PC-3 (cell line): Measurements from ENCODE around the gene MARK4. TPM values are rescaled to one million over a fixed set of nuclear protein-coding genes. Genes with fewer than 3 reads are reported as not detected.

ENCODE experiments used
- ATAC-seq: fragments of 200-7000 bp; cut with Tn5 transposase; 2 replicates; pipeline ENCODE4 v1.9.1; 2020; ENCODE audit warnings: mild to moderate bottlenecking, moderate library complexity
- BruUV-seq: library from RNA; stranded (reverse); fragments of 400-500 nt; replicated peaks from 2 replicates; lab custom pipeline; 2021; lab: Mats Ljungman, UMichigan
- CTCF ChIA-PET: fragments of 300-600 bp; sonication (Branson Sonifier 250); formaldehyde crosslinking; loops from one replicate; lab custom pipeline; 2022; ENCODE audit warnings: antibody characterized with exemption; lab: Charles Lee
- POLR2A ChIA-PET: fragments of 300-600 bp; sonication (Branson Sonifier 250); formaldehyde crosslinking; loops from one replicate; lab custom pipeline; 2022; ENCODE audit warnings: antibody characterized with exemption; ENCODE audit not compliant: unreplicated experiment; lab: Charles Lee
- DNase-seq: peaks from one replicate; pipeline ENCODE4 v3.0.0-alpha.2; 2015
- H2AFZ ChIP-seq: fragments of 300-600 bp; sonication (generic); 2 replicates; pipeline ENCODE4 v1.6.0; 2016; ENCODE audit warnings: antibody characterized with exemption, low read length
- H3F3A ChIP-seq: fragments of 300-600 bp; sonication (generic); one replicate; pipeline ENCODE4 v1.6.0; 2017; ENCODE audit warnings: antibody characterized with exemption, low read length, control low read depth, mild to moderate bottlenecking; ENCODE audit not compliant: unreplicated experiment
- H3K27ac ChIP-seq: fragments of 300-600 bp; sonication (generic); 2 replicates; pipeline ENCODE4 v1.5.1; 2016; ENCODE audit warnings: mild to moderate bottlenecking, low read length
- H3K27me3 ChIP-seq: fragments of 300-600 bp; sonication (generic); 2 replicates; pipeline ENCODE4 v1.6.1; 2016; ENCODE audit warnings: low read length, mixed read lengths
- H3K36me3 ChIP-seq: fragments of 300-600 bp; sonication (generic); 2 replicates; pipeline ENCODE4 v1.6.1; 2016; ENCODE audit warnings: low read depth, mixed run types, low read length, mixed read lengths
- H3K4me1 ChIP-seq: fragments of 300-600 bp; sonication (generic); 2 replicates; pipeline ENCODE4 v1.5.1; 2016; ENCODE audit warnings: low read length; ENCODE audit not compliant: insufficient read depth
- H3K4me2 ChIP-seq: fragments of 300-600 bp; sonication (generic); 2 replicates; pipeline ENCODE4 v1.6.0; 2016; ENCODE audit warnings: low read length
- H3K4me3 ChIP-seq: fragments of 300-600 bp; sonication (generic); 2 replicates; pipeline ENCODE4 v1.5.1; 2016; ENCODE audit warnings: mild to moderate bottlenecking, low read length, mixed read lengths
- H3K79me2 ChIP-seq: fragments of 300-600 bp; sonication (generic); 2 replicates; pipeline ENCODE4 v1.6.1; 2017; ENCODE audit warnings: low read length, mixed read lengths
- H3K9ac ChIP-seq: fragments of 300-600 bp; sonication (generic); 2 replicates; pipeline ENCODE4 v1.6.0; 2016; ENCODE audit warnings: mild to moderate bottlenecking, low read length
- H3K9me2 ChIP-seq: fragments of 300-600 bp; sonication (generic); replicated peaks from 2 replicates; pipeline ENCODE4 v1.6.1; 2016; ENCODE audit warnings: mixed run types, low read length, mixed read lengths
- H3K9me3 ChIP-seq: fragments of 300-600 bp; sonication (generic); 2 replicates; pipeline ENCODE4 v1.6.1; 2016; ENCODE audit warnings: low read length, mixed read lengths
- H4K20me1 ChIP-seq: fragments of 300-600 bp; sonication (generic); 2 replicates; pipeline ENCODE4 v1.6.1; 2016; ENCODE audit warnings: low read length, mixed read lengths
- EZH2 ChIP-seq: fragments of 300-600 bp; sonication (generic); IDR thresholded peaks from one replicate; pipeline ENCODE4 v1.6.1; 2017; ENCODE audit warnings: antibody characterized with exemption, mild to moderate bottlenecking, low read length; ENCODE audit not compliant: unreplicated experiment
- EZH2phosphoT487 ChIP-seq: fragments of 300-600 bp; sonication (generic); IDR thresholded peaks from 2 replicates; pipeline ENCODE4 v1.6.1; 2018; ENCODE audit warnings: mild to moderate bottlenecking, antibody characterized with exemption, low read length, borderline replicate concordance
- intact Hi-C: fragments of 100-400 bp; cut with micrococcal nuclease; formaldehyde crosslinking; loops from 2 replicates; pipeline ENCODE4 v1.9.0; 2023
- total RNA-seq: library from RNA; depleted of rRNA; stranded (reverse); fragments of >200 nt; gene quantifications from 2 replicates; pipeline ENCODE4 v1.2.3, GENCODE V29; 2014
- TF ChIP-seq, protein P1 (sequence below): fragments of 300-600 bp; sonication (generic); conservative IDR thresholded peaks from 2 replicates; pipeline ENCODE4 v1.5.1; 2017; ENCODE audit warnings: antibody characterized with exemption, low read depth, mild to moderate bottlenecking, low read length

MARK4 gene
- total RNA-seq, 1 experiment from 2014 or later, result 12.1 TPM

DNA sequence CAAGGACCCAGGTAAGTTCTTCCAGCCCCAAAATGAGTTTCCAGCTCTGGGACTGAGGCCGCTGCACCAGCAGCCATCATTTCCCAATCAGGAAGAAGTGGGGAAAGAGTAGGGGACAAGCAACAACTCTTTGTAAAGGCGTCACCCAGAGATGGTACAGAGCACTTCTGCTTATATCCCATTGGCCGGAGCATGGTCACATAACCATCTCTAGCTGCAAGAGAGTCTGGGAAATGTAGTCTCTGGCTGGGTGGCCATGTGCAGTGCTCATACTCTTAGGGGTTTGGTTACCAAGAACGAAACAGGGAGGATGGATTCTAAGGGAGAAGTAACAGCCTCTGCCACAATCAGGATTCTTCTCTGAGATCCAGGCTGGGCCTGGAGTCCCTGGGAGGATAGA is 45.3 kb downstream of the MARK4 start:
- no peak for DNase-seq
- TF ChIP-seq EZH2 (no peak), EZH2phosphoT487 (no peak)
- TF ChIP-seq, protein P1, sequence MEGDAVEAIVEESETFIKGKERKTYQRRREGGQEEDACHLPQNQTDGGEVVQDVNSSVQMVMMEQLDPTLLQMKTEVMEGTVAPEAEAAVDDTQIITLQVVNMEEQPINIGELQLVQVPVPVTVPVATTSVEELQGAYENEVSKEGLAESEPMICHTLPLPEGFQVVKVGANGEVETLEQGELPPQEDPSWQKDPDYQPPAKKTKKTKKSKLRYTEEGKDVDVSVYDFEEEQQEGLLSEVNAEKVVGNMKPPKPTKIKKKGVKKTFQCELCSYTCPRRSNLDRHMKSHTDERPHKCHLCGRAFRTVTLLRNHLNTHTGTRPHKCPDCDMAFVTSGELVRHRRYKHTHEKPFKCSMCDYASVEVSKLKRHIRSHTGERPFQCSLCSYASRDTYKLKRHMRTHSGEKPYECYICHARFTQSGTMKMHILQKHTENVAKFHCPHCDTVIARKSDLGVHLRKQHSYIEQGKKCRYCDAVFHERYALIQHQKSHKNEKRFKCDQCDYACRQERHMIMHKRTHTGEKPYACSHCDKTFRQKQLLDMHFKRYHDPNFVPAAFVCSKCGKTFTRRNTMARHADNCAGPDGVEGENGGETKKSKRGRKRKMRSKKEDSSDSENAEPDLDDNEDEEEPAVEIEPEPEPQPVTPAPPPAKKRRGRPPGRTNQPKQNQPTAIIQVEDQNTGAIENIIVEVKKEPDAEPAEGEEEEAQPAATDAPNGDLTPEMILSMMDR, result no peak
- no peak overlapping the region for H3K27ac ChIP-seq
- intact Hi-C loops, result no loop called here
- H3K9ac ChIP-seq, result no peak overlapping the region
- no peaks in the 10 kb centered on the region for H3K27me3 ChIP-seq
- no peaks in the 10 kb centered on the region for H4K20me1 ChIP-seq
- H3K9me3 ChIP-seq, result no peaks in the 10 kb centered on the region
- ATAC-seq, result no peak
- no peaks in the 10 kb centered on the region for H3K4me1 ChIP-seq
- H3K79me2 ChIP-seq, result no peaks in the 10 kb centered on the region
- no peaks in the 10 kb centered on the region for H3K36me3 ChIP-seq
- no peak overlapping the region for H3K4me3 ChIP-seq
- ChIA-PET CTCF (no interaction called here), POLR2A (no interaction called here)
- no peak overlapping the region for H3K4me2 ChIP-seq
- no TSS peak for BruUV-seq
- no peaks in the 10 kb centered on the region for H3F3A ChIP-seq
- no peak overlapping the region for H2AFZ ChIP-seq
- H3K9me2 ChIP-seq, result no peaks in the 10 kb centered on the region

DNA sequence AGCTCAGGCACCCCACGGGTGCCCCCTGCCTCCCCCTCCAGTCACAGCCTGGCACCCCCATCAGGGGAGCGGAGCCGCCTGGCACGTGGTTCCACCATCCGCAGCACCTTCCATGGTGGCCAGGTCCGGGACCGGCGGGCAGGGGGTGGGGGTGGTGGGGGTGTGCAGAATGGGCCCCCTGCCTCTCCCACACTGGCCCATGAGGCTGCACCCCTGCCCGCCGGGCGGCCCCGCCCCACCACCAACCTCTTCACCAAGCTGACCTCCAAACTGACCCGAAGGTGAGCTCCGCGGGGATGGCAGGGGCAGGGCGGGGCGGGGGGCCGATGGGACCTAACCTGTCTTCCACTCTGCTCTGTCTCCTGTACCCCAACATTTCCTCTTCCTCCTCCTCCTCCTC is 46.6 kb downstream of the MARK4 start:
- ATAC-seq, result no peak
- TF ChIP-seq EZH2phosphoT487 (no peak), EZH2 (no peak)
- TF ChIP-seq, protein P1, result no peak
- Histone ChIP-seq H3K36me3 (no peaks in the 10 kb centered on the region), H3K4me1 (no peaks in the 10 kb centered on the region), H2AFZ (no peak overlapping the region), H3K9ac (no peak overlapping the region), H3K27ac (no peak overlapping the region), H3K4me3 (no peak overlapping the region), H3K27me3 (no peaks in the 10 kb centered on the region), H3K79me2 (no peaks in the 10 kb centered on the region), H4K20me1 (no peaks in the 10 kb centered on the region), H3K4me2 (no peak overlapping the region), H3K9me2 (no peaks in the 10 kb centered on the region), H3K9me3 (no peaks in the 10 kb centered on the region), H3F3A (no peaks in the 10 kb centered on the region)
- BruUV-seq, result no TSS peak
- ChIA-PET CTCF (no interaction called here), POLR2A (no interaction called here)
- intact Hi-C loops, result no loop called here
- no peak for DNase-seq

DNA sequence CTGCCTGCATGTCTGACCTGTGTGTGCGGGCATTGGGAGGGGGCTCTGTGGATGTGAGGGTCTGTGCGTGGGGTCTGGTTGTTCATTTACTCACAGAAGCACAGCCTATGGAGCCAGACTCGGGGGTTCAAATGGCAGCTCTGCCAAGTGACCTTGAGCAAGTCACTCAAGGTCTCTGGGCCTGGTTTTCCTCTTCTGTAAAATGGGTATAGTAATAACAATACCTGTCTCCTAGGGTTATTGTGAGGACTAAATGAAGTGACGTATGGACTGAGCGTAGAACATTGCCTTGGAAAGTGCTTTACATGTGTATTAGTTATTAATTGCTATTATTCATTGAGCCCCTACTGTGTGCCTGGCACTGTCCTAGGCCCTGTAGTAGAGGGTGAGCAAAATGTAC is 47.2 kb downstream of the MARK4 start:
- H2AFZ ChIP-seq, result no peak overlapping the region
- no peaks in the 10 kb centered on the region for H3K9me3 ChIP-seq
- no peak overlapping the region for H3K27ac ChIP-seq
- no peaks in the 10 kb centered on the region for H4K20me1 ChIP-seq
- no peaks in the 10 kb centered on the region for H3K9me2 ChIP-seq
- H3K36me3 ChIP-seq, result no peaks in the 10 kb centered on the region
- H3K4me1 ChIP-seq, result no peaks in the 10 kb centered on the region
- BruUV-seq, result no TSS peak
- no peak overlapping the region for H3K4me3 ChIP-seq
- H3K9ac ChIP-seq, result no peak overlapping the region
- H3K4me2 ChIP-seq, result no peak overlapping the region
- ChIA-PET POLR2A (no interaction called here), CTCF (no interaction called here)
- intact Hi-C loops, result no loop called here
- TF ChIP-seq EZH2 (no peak), EZH2phosphoT487 (no peak)
- TF ChIP-seq, protein P1, result no peak
- no peaks in the 10 kb centered on the region for H3K27me3 ChIP-seq
- no peaks in the 10 kb centered on the region for H3K79me2 ChIP-seq
- ATAC-seq, result no peak
- no peak for DNase-seq
- H3F3A ChIP-seq, result no peaks in the 10 kb centered on the region
